Colonic mucosa (tissue), 4 donors: ENCODE measurements around the gene TMEM117. TPM values are rescaled to one million over a fixed set of nuclear protein-coding genes. Genes with fewer than 3 reads are reported as not detected.
"Not testable (repeated sequence)": the region's sequence is repeated elsewhere in the genome, so short reads cannot be mapped to it uniquely, and the experiment has no call there.

Source experiments
- DNase-seq: peaks from one replicate; pipeline ENCODE4 v3.0.0-alpha.2; 2020
- H3K27ac ChIP-seq: fragments of 200-600 bp; one replicate; pipeline ENCODE4 v1.8.0; 2021
- H3K27me3 ChIP-seq: fragments of 200-600 bp; one replicate; pipeline ENCODE4 v1.8.0; 2021
- H3K36me3 ChIP-seq: fragments of 200-600 bp; one replicate; pipeline ENCODE4 v1.8.0; 2021
- H3K4me1 ChIP-seq: fragments of 200-600 bp; one replicate; pipeline ENCODE4 v1.8.0; 2021; ENCODE audit warnings: mild to moderate bottlenecking
- H3K4me3 ChIP-seq: fragments of 200-600 bp; one replicate; pipeline ENCODE4 v1.8.0; 2021
- H3K9ac ChIP-seq, 2 donors: one replicate each; pipeline ENCODE4 v1.7.0; 2013; ENCODE audit warnings: control low read depth in 2 of 2, low read depth in 2 of 2, low read length in 2 of 2
- H3K9me3 ChIP-seq: fragments of 200-600 bp; one replicate; pipeline ENCODE4 v1.8.0; 2021
- CTCF ChIP-seq: fragments of 200-600 bp; IDR thresholded peaks from one replicate; pipeline ENCODE4 v1.8.0; 2022; ENCODE audit warnings: antibody characterized with exemption, mild to moderate bottlenecking
- intact Hi-C: fragments of 100-400 bp; cut with DNase I; formaldehyde crosslinking; loops from one replicate; pipeline ENCODE4 v1.14.1; 2022
- total RNA-seq, 2 donors: library from RNA; stranded (reverse); fragmentation: NEBNext Ultra II Directional in 1 of 2; extraction: Animal tissue kit (Norgen Biotek cat#: 25700) in 1 of 2; gene quantifications; one replicate each; pipeline ENCODE4 v1.2.1, GENCODE V29; 2021
- donor health status: healthy.
- donor health status: DM: no; HTN: no; CAD: no.
- donor health status: DM: no; HTN: no; CAD: no.

The TMEM117 gene
- total RNA-seq, 2 donors from 2014 or later: 7.4 to 8.0 TPM

- H3K9ac ChIP-seq: no peak overlapping the region
- no peak overlapping the region for H3K4me3 ChIP-seq
- no peaks in the 10 kb centered on the region for H3K36me3 ChIP-seq
- intact Hi-C loops: no loop called here
- TF ChIP-seq CTCF: no peak
- H3K9me3 ChIP-seq: no peaks in the 10 kb centered on the region
- H3K27me3 ChIP-seq: no peaks in the 10 kb centered on the region
- no peaks in the 10 kb centered on the region for H3K4me1 ChIP-seq
- DNase-seq: no peak
- no peak overlapping the region for H3K27ac ChIP-seq
These were observed 28.0 kb downstream of the TMEM117 start for GRCh38 chr12:43863770-43864366.

GRCh38 chr12:43864557-43864956 is 28.7 kb downstream of the TMEM117 start:
- H3K27me3 ChIP-seq, DNase-seq, H3K27ac ChIP-seq, H3K4me3 ChIP-seq, H3K9ac ChIP-seq, intact Hi-C loops, H3K36me3 ChIP-seq, H3K9me3 ChIP-seq, H3K4me1 ChIP-seq: not testable (repeated sequence)

GRCh38 chr12:43869184-43869583 is 33.3 kb downstream of the TMEM117 start:
- Histone ChIP-seq H3K4me3 (no peak overlapping the region), H3K36me3 (no peaks in the 10 kb centered on the region), H3K4me1 (no peaks in the 10 kb centered on the region), H3K9ac (no peak overlapping the region), H3K9me3 (no peaks in the 10 kb centered on the region), H3K27me3 (no peaks in the 10 kb centered on the region), H3K27ac (no peak overlapping the region)
- no peak for TF ChIP-seq CTCF
- intact Hi-C loops: no loop called here
- no peak for DNase-seq

- intact Hi-C loops, H3K4me3 ChIP-seq, H3K9ac ChIP-seq, H3K36me3 ChIP-seq, DNase-seq, H3K4me1 ChIP-seq, H3K27me3 ChIP-seq, H3K9me3 ChIP-seq, H3K27ac ChIP-seq: not testable (repeated sequence)
These were observed 33.9 kb downstream of the TMEM117 start for GRCh38 chr12:43869765-43870164.

- DNase-seq, intact Hi-C loops, H3K4me1 ChIP-seq, H3K27ac ChIP-seq, H3K9ac ChIP-seq, H3K27me3 ChIP-seq, H3K4me3 ChIP-seq, H3K9me3 ChIP-seq, H3K36me3 ChIP-seq: not testable (repeated sequence)
These were observed 35.4 kb downstream of the TMEM117 start for GRCh38 chr12:43871258-43871657.

GRCh38 chr12:43872396-43872795 is 36.5 kb downstream of the TMEM117 start:
- no peak for TF ChIP-seq CTCF
- H3K9ac ChIP-seq: no peak overlapping the region
- H3K9me3 ChIP-seq: no peaks in the 10 kb centered on the region
- no peaks in the 10 kb centered on the region for H3K36me3 ChIP-seq
- intact Hi-C loops: no loop called here
- H3K27ac ChIP-seq: no peak overlapping the region
- H3K27me3 ChIP-seq: no peaks in the 10 kb centered on the region
- H3K4me1 ChIP-seq: no peaks in the 10 kb centered on the region
- H3K4me3 ChIP-seq: no peak overlapping the region
- no peak for DNase-seq

GRCh38 chr12:43878050-43878449 is 42.2 kb downstream of the TMEM117 start:
- no peak for DNase-seq
- no peaks in the 10 kb centered on the region for H3K27me3 ChIP-seq
- H3K36me3 ChIP-seq: no peaks in the 10 kb centered on the region
- no peak overlapping the region for H3K9ac ChIP-seq
- H3K4me1 ChIP-seq: no peaks in the 10 kb centered on the region
- no peak overlapping the region for H3K27ac ChIP-seq
- intact Hi-C loops: no loop called here
- no peaks in the 10 kb centered on the region for H3K9me3 ChIP-seq
- H3K4me3 ChIP-seq: no peak overlapping the region
- no peak for TF ChIP-seq CTCF
